Measurements from ENCODE around the gene SH3RF3. TPM values are rescaled to one million over a fixed set of nuclear protein-coding genes. Genes with fewer than 3 reads are reported as not detected.

The SH3RF3 gene
- total and polyA plus RNA-seq, 2 of the 13 experiments (the other 11 are each of a cell fraction or from before 2014, with no cell fraction given): 0.04 TPM; not detected in 1

- no peak for TF ChIP-seq ZNF780A (CRISPR knock-in tag; IDR thresholded peaks at IDR 0.05)
- TF ChIP-seq ZNF407 (CRISPR knock-in tag; IDR thresholded peaks at IDR 0.05; ENCODE audit: not compliant biosample characterization): no peak
- TF ChIP-seq ZNF205 (CRISPR knock-in tag; IDR thresholded peaks at IDR 0.05): no peak
- TF ChIP-seq PRDM10 (CRISPR knock-in tag; IDR thresholded peaks at IDR 0.05; ENCODE audit: low read depth): no peak
- no peak for TF ChIP-seq GLI4 (CRISPR knock-in tag; IDR thresholded peaks at IDR 0.05; ENCODE audit: borderline replicate concordance)
- TF ChIP-seq ZNF841 (CRISPR knock-in tag; IDR thresholded peaks at IDR 0.05; ENCODE audit: borderline replicate concordance): no peak
- TF ChIP-seq ZFP1 (CRISPR knock-in tag; IDR thresholded peaks at IDR 0.05): no peak
Measured at GRCh38 chr2:109127556-109127955, 1.4 kb upstream of the SH3RF3 start (continued).
